Measurements from ENCODE around the gene FMN1. TPM values are rescaled to one million over a fixed set of nuclear protein-coding genes. Genes with fewer than 3 reads are reported as not detected.
A peak's percentile ranks its signal among the peaks of the same experiment; 100 is the strongest.

FMN1 gene
- total RNA-seq, 1 donor from 2014 or later, result 4.2 TPM

GRCh38 chr15:32730677-32731654, 463.5 kb downstream of the FMN1 start:
- H3K36me3 Mint-ChIP-seq (ENCODE audit: unreplicated experiment), result peaks cover 46% of the 10 kb centered on the region
- H3K9me3 Mint-ChIP-seq (ENCODE audit: unreplicated experiment), result peaks cover 12% of the 10 kb centered on the region
- no peak overlapping the region for H3K4me3 Mint-ChIP-seq (ENCODE audit: unreplicated experiment)
- H3K27ac Mint-ChIP-seq (ENCODE audit: unreplicated experiment), result peak overlapping the region; percentile 61
- H3K27me3 Mint-ChIP-seq (ENCODE audit: unreplicated experiment), result no peaks in the 10 kb centered on the region
- no peak for DNase-seq (ENCODE audit: extremely low spot score, unreplicated experiment)
- TF ChIP-seq CTCF (IDR thresholded peaks at IDR 0.05), result no peak
- peaks cover 50% of the 10 kb centered on the region for H3K4me1 Mint-ChIP-seq (ENCODE audit: unreplicated experiment)

GRCh38 chr15:32729700-32730395, 464.7 kb downstream of the FMN1 start:
- Mint-ChIP-seq H3K4me1 (ENCODE audit: unreplicated experiment) (peaks cover 46% of the 10 kb centered on the region), H3K36me3 (ENCODE audit: unreplicated experiment) (peaks cover 43% of the 10 kb centered on the region), H3K9me3 (ENCODE audit: unreplicated experiment) (peaks cover 13% of the 10 kb centered on the region), H3K27me3 (ENCODE audit: unreplicated experiment) (no peaks in the 10 kb centered on the region), H3K4me3 (ENCODE audit: unreplicated experiment) (no peak overlapping the region), H3K27ac (ENCODE audit: unreplicated experiment) (peak overlapping the region; percentile 61)
- DNase-seq (ENCODE audit: extremely low spot score, unreplicated experiment), result no peak
- TF ChIP-seq CTCF (IDR thresholded peaks at IDR 0.05), result no peak

GRCh38 chr15:32723171-32723948, 471.2 kb downstream of the FMN1 start:
- Mint-ChIP-seq H3K27me3 (ENCODE audit: unreplicated experiment) (no peaks in the 10 kb centered on the region), H3K36me3 (ENCODE audit: unreplicated experiment) (peaks cover 37% of the 10 kb centered on the region), H3K4me1 (ENCODE audit: unreplicated experiment) (peaks cover 46% of the 10 kb centered on the region), H3K9me3 (ENCODE audit: unreplicated experiment) (peaks cover 13% of the 10 kb centered on the region), H3K4me3 (ENCODE audit: unreplicated experiment) (no peak overlapping the region), H3K27ac (ENCODE audit: unreplicated experiment) (peak overlapping the region; percentile 56)
- TF ChIP-seq CTCF (IDR thresholded peaks at IDR 0.05), result no peak
- no peak for DNase-seq (ENCODE audit: extremely low spot score, unreplicated experiment)

GRCh38 chr15:32722136-32722535, 472.4 kb downstream of the FMN1 start:
- peaks cover 46% of the 10 kb centered on the region for H3K4me1 Mint-ChIP-seq (ENCODE audit: unreplicated experiment)
- peaks cover 33% of the 10 kb centered on the region for H3K36me3 Mint-ChIP-seq (ENCODE audit: unreplicated experiment)
- no peak for DNase-seq (ENCODE audit: extremely low spot score, unreplicated experiment)
- no peaks in the 10 kb centered on the region for H3K27me3 Mint-ChIP-seq (ENCODE audit: unreplicated experiment)
- TF ChIP-seq CTCF (IDR thresholded peaks at IDR 0.05), result no peak
- peaks cover 9% of the 10 kb centered on the region for H3K9me3 Mint-ChIP-seq (ENCODE audit: unreplicated experiment)
- peak overlapping the region; percentile 16 for H3K4me3 Mint-ChIP-seq (ENCODE audit: unreplicated experiment)
- H3K27ac Mint-ChIP-seq (ENCODE audit: unreplicated experiment), result peak overlapping the region; percentile 92

Data from osteocyte (in vitro differentiated cells).